ENCODE measurements around the gene NHLRC2.

- TF ChIP-seq CTCF (IDR thresholded peaks at IDR 0.05) (no peak), POLR2A (IDR thresholded peaks at IDR 0.05) (peak; percentile 22)
Measured at GRCh38 chr10:113933894-113934532, 79.6 kb downstream of the NHLRC2 start.
